Loucy (cell line): ENCODE data around the gene PLEKHA6.

Source experiments
- H2AFZ ChIP-seq: fragments of 200-600 bp; sonication (generic); 2 replicates; pipeline ENCODE4 v1.6.0; 2016; ENCODE audit warnings: antibody characterized with exemption, mild to moderate bottlenecking, low read length, moderate library complexity
- H3F3A ChIP-seq: fragments of 200-600 bp; 2 replicates; pipeline ENCODE4 v1.6.0; 2016; ENCODE audit warnings: antibody characterized with exemption, low read depth, mild to moderate bottlenecking
- H3K27me3 ChIP-seq: fragments of 200-600 bp; sonication (generic); 2 replicates; pipeline ENCODE4 v1.6.1; 2014; ENCODE audit warnings: low read length, mild to moderate bottlenecking; ENCODE audit not compliant: insufficient read depth, poor library complexity, severe bottlenecking
- H3K36me3 ChIP-seq: fragments of 200-600 bp; sonication (generic); 2 replicates; pipeline ENCODE4 v1.6.1; 2016; ENCODE audit warnings: low read length; ENCODE audit not compliant: insufficient read depth
- H3K4me1 ChIP-seq: fragments of 200-600 bp; sonication (generic); 2 replicates; pipeline ENCODE4 v1.5.1; 2014; ENCODE audit warnings: low read length, mild to moderate bottlenecking; ENCODE audit not compliant: insufficient read depth, poor library complexity, severe bottlenecking
- H3K4me2 ChIP-seq: fragments of 200-600 bp; sonication (generic); 2 replicates; pipeline ENCODE4 v1.6.0; 2014; ENCODE audit warnings: antibody characterized with exemption, low read length, low read depth, mild to moderate bottlenecking; ENCODE audit not compliant: poor library complexity, severe bottlenecking
- H3K4me3 ChIP-seq: fragments of 200-600 bp; sonication (generic); 2 replicates; pipeline ENCODE4 v1.5.1; 2014; ENCODE audit warnings: low read length, mild to moderate bottlenecking, mixed read lengths; ENCODE audit not compliant: poor library complexity, severe bottlenecking
- H3K79me2 ChIP-seq: fragments of 200-600 bp; sonication (generic); 2 replicates; pipeline ENCODE4 v1.6.1; 2014; ENCODE audit warnings: low read length; ENCODE audit not compliant: insufficient read depth
- H3K9ac ChIP-seq: fragments of 200-600 bp; sonication (generic); 2 replicates; pipeline ENCODE4 v1.6.0; 2014; ENCODE audit warnings: mild to moderate bottlenecking, low read depth, low read length, moderate library complexity; ENCODE audit not compliant: poor library complexity, severe bottlenecking
- H3K9me2 ChIP-seq: fragments of 200-600 bp; sonication (generic); replicated peaks from 2 replicates; pipeline ENCODE4 v1.6.1; 2016; ENCODE audit warnings: low read depth, low read length, mixed read lengths
- H3K9me3 ChIP-seq: fragments of 200-600 bp; sonication (generic); 2 replicates; pipeline ENCODE4 v1.6.1; 2014; ENCODE audit warnings: mild to moderate bottlenecking, antibody characterized with exemption, low read length, low read depth; ENCODE audit not compliant: insufficient read depth
- H4K20me1 ChIP-seq: fragments of 200-600 bp; sonication (generic); 2 replicates; pipeline ENCODE4 v1.6.0; 2014; ENCODE audit warnings: antibody characterized with exemption, low read length, mild to moderate bottlenecking; ENCODE audit not compliant: insufficient read depth, poor library complexity, severe bottlenecking
- CTCF ChIP-seq: fragments of 200-600 bp; sonication (generic); conservative IDR thresholded peaks from 2 replicates; pipeline ENCODE4 v1.5.1; 2014; ENCODE audit warnings: mild to moderate bottlenecking, antibody characterized with exemption, low read length
- EZH2phosphoT487 ChIP-seq: fragments of 200-600 bp; IDR thresholded peaks from 2 replicates; pipeline ENCODE4 v1.6.1; 2018; ENCODE audit warnings: antibody characterized with exemption, mild to moderate bottlenecking, moderate library complexity, borderline replicate concordance

Gene PLEKHA6

GRCh38 chr1:204223129-204223860 is 136.4 kb downstream of the PLEKHA6 start:
- no peak overlapping the region for H3K9ac ChIP-seq
- peaks cover 3% of the 10 kb centered on the region for H3K4me1 ChIP-seq
- no peaks in the 10 kb centered on the region for H3K79me2 ChIP-seq
- H3K36me3 ChIP-seq: no peaks in the 10 kb centered on the region
- no peaks in the 10 kb centered on the region for H4K20me1 ChIP-seq
- H2AFZ ChIP-seq: no peak overlapping the region
- H3F3A ChIP-seq: 0 out of 2 replicates have a peak, but pooled peaks cover 4% of the 10 kb centered on the region
- H3K9me3 ChIP-seq: no peaks in the 10 kb centered on the region
- no peaks in the 10 kb centered on the region for H3K9me2 ChIP-seq
- no peaks in the 10 kb centered on the region for H3K27me3 ChIP-seq
- H3K4me2 ChIP-seq: no peak overlapping the region
- no peak overlapping the region for H3K4me3 ChIP-seq
- no peak for TF ChIP-seq CTCF
- no peak for TF ChIP-seq EZH2phosphoT487

DNA sequence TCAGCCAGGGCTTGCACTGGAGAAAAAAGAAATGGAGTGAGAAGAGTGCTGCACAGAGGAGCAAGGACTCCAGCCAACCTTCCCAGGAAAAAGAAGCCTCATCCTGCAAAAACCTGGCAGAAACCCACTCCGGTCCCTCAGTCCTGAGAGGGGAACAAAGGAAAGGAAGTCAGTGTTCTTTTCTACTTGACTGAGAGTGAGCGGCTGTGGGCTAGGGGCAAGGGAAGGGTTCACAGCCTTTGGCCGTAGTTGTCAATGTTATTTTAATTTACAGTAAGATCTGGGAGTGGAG is 137.0 kb downstream of the PLEKHA6 start:
- H3K9me3 ChIP-seq: no peaks in the 10 kb centered on the region
- no peak overlapping the region for H3K9ac ChIP-seq
- no peaks in the 10 kb centered on the region for H3K27me3 ChIP-seq
- TF ChIP-seq EZH2phosphoT487: no peak
- TF ChIP-seq CTCF: no peak
- H3K4me1 ChIP-seq: peaks cover 3% of the 10 kb centered on the region
- no peak overlapping the region for H3K4me2 ChIP-seq
- H4K20me1 ChIP-seq: no peaks in the 10 kb centered on the region
- H3K79me2 ChIP-seq: no peaks in the 10 kb centered on the region
- no peaks in the 10 kb centered on the region for H3K9me2 ChIP-seq
- no peak overlapping the region for H2AFZ ChIP-seq
- no peaks in the 10 kb centered on the region for H3K36me3 ChIP-seq
- H3K4me3 ChIP-seq: no peak overlapping the region
- 0 out of 2 replicates have a peak, but pooled peaks cover 4% of the 10 kb centered on the region for H3F3A ChIP-seq

- no peaks in the 10 kb centered on the region for H3K79me2 ChIP-seq
- H2AFZ ChIP-seq: no peak overlapping the region
- H3K9ac ChIP-seq: no peak overlapping the region
- no peaks in the 10 kb centered on the region for H4K20me1 ChIP-seq
- TF ChIP-seq CTCF (no peak), EZH2phosphoT487 (no peak)
- no peaks in the 10 kb centered on the region for H3K9me2 ChIP-seq
- H3K4me3 ChIP-seq: no peak overlapping the region
- no peaks in the 10 kb centered on the region for H3K36me3 ChIP-seq
- H3K9me3 ChIP-seq: no peaks in the 10 kb centered on the region
- no peak overlapping the region for H3K4me2 ChIP-seq
- H3K27me3 ChIP-seq: no peaks in the 10 kb centered on the region
- 0 out of 2 replicates have a peak, but pooled peaks cover 4% of the 10 kb centered on the region for H3F3A ChIP-seq
- H3K4me1 ChIP-seq: peaks cover 3% of the 10 kb centered on the region
These were observed 137.5 kb downstream of the PLEKHA6 start for GRCh38 chr1:204222006-204222763.
